Activated CD8-positive, alpha-beta memory T cell treated with anti-CD3 and anti-CD28 coated beads, Interleukin-2, amount 50 U/mL, for 24 hours (primary cell): ENCODE data around the gene AKT3.

Source experiments
- DNase-seq: peaks from one replicate; pipeline ENCODE4 v3.0.0-alpha.2; 2020; ENCODE audit errors: extremely low read depth

AKT3 gene

DNA sequence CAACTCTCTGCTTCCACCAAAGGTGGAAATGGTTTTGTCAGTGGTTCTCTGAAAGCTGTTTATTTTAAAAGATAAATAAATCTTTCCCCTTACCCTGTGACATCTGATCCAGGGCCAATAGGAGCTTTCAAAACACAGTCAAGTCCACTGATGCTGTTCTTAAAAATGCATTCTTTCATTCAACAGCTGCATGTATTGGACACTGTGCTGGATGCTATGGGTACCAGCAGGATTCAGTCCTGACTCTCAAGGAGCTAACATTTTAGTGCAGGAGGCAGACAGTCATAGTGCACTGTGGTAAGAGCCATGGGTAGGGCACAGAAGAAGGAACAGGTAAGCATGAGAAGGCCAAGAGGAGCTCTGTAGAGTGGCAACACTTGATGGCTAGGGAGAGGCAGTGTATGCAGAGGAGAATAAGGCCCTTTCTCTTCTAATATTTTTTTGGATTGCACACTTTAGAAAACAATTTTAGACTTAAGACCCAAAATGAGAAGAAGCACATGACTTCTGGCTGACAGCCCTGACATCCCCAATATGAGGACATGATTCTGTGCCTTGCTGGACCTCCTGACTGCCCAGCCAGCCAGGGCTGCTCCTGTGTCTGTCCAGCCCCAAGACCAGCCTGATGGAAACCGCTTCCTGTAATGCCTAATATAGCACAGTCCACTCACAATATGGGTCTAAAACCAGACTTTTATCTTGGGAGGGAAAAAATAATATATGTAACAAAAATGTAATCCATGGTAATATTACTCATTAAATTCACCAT lies 386.9 kb downstream of the AKT3 start:
- no peak for DNase-seq

DNA sequence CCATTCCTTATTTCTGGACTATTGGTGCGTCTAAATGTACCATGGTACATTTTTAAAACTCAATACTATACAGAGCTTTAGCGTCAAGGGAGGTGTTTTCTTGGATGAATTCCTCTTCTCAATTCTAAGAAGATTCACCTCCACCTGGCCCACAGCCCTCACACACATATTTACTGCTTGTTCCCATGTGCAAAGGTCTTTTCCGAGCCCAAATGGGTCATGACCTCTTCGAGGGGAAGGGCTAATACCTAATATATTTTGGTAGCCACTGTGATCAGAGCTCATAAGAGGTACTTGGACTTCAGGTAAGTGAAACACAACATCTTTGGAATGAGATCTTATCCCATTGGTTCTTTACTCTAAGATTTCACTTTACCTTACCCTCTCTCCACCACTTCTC lies 388.3 kb downstream of the AKT3 start:
- DNase-seq: no peak

DNA sequence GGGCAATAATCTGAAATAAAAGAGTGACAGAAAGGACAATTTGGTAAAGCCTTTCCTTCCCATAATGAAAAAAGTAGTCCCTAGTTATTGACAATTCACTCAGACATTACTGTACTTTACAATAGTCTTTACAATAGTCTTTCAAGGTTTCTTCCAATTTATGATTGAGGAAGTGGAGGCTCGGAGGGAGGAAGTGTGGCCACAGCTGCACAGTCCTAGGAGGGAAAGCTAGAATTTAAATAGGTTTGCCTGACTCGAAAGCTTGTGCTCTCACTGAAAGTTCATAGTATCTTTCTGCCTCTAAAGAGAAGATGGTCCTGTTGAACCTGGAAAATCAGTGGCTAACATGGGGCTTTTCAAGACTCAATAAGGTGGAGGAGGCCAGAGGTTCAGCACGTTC lies 391.0 kb downstream of the AKT3 start:
- DNase-seq: no peak

DNA sequence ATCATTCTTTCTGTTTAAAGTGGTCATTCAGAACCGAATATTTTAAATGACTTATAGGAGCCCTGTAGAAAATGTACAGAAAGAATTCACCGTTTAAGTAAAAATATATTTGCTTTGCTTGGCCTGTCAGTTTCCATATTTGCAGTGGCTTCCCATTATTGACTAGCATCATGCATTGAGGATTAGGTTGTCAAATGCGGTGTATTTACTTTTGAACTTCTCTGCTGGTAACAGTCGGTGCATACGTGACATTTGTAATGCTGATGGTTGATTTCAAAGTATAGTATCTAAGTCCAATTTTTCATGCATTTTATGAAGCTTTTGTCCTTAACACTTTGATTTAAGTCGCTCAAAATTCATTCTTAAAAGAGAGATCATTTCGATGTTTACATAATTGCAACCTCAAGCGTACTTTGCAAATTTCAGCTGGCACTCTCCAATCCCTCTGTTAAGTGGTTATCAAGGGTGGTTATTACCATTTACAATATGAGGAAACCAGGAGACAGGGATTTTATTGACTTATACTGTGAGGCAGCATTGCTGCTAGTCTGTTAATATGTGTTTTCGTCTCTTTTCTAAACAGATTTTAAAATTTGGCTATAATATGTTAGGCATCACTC lies 392.6 kb downstream of the AKT3 start:
- DNase-seq: no peak

DNA sequence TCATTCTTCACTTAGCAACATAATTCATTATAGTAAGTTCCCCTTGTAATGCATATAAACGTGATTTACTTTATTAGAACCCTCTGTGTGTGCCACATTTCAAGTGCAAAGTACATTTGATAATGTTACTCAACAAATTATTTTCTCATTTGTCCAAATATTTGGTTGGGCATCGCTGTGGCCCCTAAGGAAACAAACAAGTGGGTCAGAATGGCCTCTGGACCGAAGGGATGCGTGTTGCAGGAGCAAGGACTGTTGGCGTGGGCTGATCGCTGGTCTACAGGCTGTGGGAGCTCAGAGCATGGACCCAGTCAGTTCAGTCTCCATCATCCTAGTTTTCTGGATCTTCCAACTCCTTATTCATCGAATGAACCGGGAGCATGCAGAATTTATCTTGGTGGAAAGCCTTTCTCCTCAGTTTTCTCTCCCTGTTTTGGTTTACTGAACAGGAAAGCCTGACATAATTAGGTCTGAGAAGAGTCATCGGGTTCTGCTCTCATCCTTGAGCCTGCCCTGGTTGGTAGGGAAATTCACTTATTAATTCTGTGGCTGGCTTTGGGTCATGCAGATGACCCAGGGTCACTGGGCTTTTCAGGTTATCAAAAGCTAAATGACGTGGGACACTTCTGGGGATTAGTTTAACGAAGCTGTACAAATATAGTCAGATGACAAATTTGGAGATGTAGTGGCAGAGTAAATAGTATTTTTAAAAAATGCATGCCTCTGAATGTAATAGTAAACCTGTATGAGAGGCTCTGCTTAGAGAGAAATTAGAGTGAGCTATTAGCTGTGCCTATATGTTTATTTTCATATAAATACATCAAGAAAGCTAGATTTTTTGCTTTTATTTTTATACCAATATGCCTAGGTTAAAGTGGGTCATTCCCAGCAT lies 394.0 kb downstream of the AKT3 start:
- no peak for DNase-seq

DNA sequence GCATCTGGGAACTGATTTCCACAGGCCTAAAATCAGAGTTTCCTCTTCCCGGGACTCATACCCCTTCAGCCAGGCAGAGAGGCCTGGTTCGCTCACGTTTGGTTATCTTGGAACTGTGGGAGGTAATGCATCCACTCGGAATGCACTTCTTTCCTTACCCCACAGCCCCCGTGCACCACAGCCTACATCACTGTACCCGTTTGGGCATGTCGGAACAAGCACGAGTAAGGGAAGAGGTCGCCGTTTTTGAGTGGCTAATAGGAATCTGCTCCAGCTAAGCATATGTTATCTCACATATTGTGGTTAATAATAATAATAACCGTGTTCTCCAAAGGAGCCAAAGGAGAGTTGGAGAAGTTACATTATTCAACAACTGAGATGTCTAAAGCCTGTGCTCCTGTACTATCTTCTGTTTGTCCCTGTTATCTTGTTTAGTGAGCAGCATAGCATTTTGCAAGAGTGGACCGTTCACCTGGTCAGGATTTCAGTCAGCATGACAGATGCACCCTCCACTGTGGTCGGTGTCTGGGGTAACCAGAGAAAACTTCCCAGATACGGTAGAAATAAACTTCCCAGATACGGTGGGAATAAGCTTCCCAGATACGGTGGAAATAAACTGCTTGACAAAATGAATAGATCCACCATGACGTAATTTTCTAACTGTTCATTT lies 395.6 kb downstream of the AKT3 start:
- no peak for DNase-seq

DNA sequence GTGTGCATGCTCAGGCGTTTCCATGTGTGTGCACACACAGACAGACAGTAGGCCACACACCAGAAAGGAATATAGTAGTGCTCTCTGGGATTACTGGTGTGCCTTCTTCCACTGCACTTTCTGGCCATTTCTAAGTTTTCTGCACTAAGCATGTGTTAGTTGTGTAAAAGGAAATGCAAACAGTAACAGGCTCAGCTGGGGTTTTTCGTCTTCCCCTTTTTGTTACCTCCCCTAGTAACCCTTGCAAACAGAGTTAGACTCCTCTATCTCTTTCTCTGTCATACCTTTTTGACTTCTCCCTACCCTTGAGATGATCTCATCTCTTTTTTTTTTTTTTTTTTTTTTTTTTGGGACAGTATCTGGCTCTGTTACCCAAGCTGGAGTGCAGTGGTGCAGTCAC lies 398.0 kb downstream of the AKT3 start:
- DNase-seq: no peak

DNA sequence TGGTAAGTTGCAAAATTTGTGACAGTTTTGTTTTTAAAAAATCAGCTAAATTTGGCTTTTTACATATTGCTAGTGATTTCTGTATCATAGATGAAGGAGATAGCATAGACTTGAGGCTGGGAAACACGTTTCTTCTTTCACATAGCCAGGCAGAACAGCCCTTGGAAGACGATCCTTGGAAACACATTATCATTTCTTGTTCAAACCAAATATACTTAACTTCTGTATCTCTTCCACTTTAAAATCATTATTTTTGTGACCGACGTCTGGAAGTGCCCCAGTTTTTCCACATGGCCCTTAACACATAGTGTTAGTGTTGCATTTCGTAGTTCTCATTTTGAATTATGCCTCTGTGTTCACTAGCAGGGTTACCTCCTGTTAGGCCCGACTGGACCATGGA lies 400.7 kb downstream of the AKT3 start:
- no peak for DNase-seq

DNA sequence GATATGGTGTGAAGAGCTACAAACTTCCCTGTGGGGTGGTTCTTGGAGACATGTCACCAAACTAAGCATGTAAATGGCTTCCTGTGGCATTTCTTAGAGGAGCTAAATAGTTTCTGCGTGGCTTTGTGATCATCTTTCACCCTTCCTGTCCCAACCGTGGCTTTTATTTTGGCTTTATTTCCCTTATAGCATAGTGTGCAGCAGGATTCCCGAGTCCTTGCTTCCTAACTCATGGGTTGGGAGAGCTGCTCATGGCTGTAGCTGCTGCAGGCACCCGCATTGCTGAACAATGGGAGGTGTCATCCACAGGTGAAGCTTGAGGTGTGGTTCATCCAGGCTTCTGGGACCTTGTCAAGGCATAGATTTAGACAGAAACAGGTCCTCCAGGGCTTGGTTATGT lies 402.2 kb downstream of the AKT3 start:
- DNase-seq: no peak

DNA sequence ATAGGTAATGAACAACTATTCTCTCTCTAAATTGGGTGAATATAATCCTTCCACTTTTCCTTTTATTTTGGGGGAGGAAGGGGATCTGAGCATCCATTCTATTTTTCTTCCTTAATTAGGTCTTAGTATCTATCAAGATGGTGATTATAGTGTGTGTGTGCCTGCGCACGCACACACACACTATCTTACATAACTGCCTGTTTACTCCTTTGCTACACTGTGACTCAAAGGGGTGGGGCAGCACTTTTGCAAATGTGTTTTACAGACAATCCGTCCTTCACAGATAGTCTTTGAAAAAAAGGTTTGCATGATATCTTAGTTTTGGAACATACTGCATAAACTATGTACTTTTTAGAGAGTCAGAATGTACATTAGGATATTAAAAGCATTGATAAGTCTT lies 402.7 kb downstream of the AKT3 start:
- DNase-seq: no peak

DNA sequence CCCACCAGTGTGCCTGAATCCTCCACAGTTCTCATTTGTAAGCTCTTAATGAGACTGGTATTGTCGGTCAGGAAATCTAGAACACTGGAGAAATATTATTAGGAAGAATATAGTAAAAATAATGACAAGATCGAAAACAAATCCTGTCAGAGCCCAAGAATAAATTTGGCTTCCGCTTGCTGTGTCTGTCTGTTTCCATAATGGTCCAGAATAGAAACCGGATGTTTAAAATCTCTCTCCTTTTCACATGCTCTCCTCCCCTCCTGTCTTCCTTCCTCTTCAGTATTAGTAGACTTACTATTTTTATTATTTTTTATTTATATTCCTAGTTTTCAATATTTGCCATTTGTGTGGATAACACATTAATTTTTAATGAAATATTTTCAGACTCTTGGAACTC lies 406.5 kb downstream of the AKT3 start:
- no peak for DNase-seq

DNA sequence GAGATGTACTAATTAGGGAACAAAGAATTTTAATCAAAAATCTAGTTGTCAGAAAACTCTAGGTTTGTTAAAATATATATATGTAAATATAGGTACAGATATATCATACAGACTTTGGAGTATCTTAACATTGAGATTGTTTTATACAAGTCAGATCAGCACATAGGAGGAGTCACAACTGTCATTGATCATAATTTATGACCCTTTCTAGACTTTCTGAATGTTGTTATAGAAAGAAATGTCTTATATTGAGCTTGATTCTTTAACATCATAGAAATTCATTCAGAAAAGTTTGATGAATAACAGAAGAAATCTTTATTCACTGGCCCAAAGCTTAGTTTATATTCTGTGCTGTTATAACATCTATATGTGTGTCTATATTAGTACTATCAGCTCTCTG lies 408.4 kb downstream of the AKT3 start:
- DNase-seq: no peak

DNA sequence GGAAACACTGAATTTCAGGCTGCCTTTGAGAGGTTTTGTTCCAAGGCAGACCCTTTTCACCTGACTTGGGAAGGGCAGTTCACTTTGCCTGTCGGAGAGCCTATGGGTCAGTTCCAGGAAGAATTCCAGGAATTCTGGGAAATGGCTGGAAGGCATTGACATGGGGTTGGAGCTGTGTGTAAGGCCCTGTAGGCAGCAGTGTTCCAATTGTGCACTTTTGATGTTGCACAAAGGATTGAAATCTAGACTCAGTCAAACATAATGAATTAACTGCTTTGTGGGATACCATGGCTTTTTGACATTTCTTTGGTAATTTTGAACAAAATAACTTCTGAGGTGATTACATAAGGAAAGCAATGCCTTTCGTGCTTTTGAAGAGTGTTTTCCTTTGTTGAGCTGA lies 409.6 kb downstream of the AKT3 start:
- DNase-seq: no peak

DNA sequence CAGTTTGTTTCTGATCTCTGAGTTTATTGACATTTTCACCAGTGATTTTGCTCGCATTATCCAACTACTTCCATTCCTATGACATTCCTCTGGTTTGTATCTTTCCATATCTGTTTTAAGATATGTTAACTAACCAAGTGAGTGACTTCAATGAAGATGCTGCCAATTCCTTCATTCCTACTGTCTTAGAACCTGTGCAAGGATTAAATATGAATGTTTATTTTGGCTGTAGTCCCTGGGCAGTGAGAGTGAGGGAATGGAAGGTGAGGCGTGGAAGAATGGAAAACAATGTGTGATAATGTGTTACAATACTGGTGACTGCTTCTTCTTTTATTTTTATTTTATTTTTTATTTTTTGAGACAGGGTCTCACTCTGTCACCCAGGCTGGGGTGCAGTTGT lies 411.2 kb downstream of the AKT3 start:
- DNase-seq: no peak
